HL-60 (cell line): ENCODE measurements around the gene CCDC57.

Source experiments
- DNase-seq, 2 experiments: peaks; one replicate each; pipeline ENCODE4 v3.0.0-alpha.2; 2010 to 2020; ENCODE audit warnings: low read depth in 1 of 2, low spot score in 1 of 2
- H3K27ac ChIP-seq: fragments of 250-450 bp; sonication (Bioruptor Pico); replicated peaks from 2 replicates; pipeline ENCODE4 v1.5.1; 2020; ENCODE audit warnings: mild to moderate bottlenecking, moderate library complexity
- H3K27me3 ChIP-seq: fragments of 250-450 bp; sonication (Bioruptor Pico); 2 replicates; pipeline ENCODE4 v1.5.1; 2021; ENCODE audit warnings: mild to moderate bottlenecking, moderate library complexity; ENCODE audit not compliant: insufficient read depth, poor library complexity, severe bottlenecking
- H3K4me3 ChIP-seq: replicated peaks from 2 replicates; pipeline ENCODE4 v1.5.1; 2011; ENCODE audit warnings: mild to moderate bottlenecking, control low read depth, low read length; ENCODE audit not compliant: insufficient read depth
- CTCF ChIP-seq: IDR thresholded peaks from one replicate; pipeline ENCODE4 v1.5.1; 2011; ENCODE audit warnings: low read length, control low read depth, inconsistent platforms; ENCODE audit not compliant: insufficient read depth
- GABPA ChIP-seq: IDR thresholded peaks from 2 replicates; pipeline ENCODE4 v1.6.1; 2012; ENCODE audit warnings: low read depth
- POLR2AphosphoS5 ChIP-seq: IDR thresholded peaks from 2 replicates; pipeline ENCODE4 v1.6.1; 2012; ENCODE audit warnings: low read depth
- REST ChIP-seq: IDR thresholded peaks from 2 replicates; pipeline ENCODE4 v1.6.1; 2012; ENCODE audit warnings: low read depth; ENCODE audit not compliant: insufficient replicate concordance
- SPI1 ChIP-seq: IDR thresholded peaks from 2 replicates; pipeline ENCODE4 v1.6.1; 2012; ENCODE audit warnings: low read depth, mild to moderate bottlenecking, borderline replicate concordance

The CCDC57 gene

GRCh38 chr17:82238472-82239201 lies 26.0 kb upstream of the CCDC57 start:
- DNase-seq = peak; percentile 72 to 97
- TF ChIP-seq GABPA = peak; percentile 40; the same call in 1 of the 2 replicates
- TF ChIP-seq SPI1 = no peak; the same call in 1 of the 2 replicates
- TF ChIP-seq REST = no peak
- no peak for TF ChIP-seq CTCF
- TF ChIP-seq POLR2AphosphoS5 = peak; percentile 70
- Histone ChIP-seq H3K27me3 (no peaks in the 10 kb centered on the region), H3K4me3 (peak overlapping the region; percentile 5; the same call in 1 of the 2 replicates), H3K27ac (peak overlapping the region; percentile 91)

- no peaks in the 10 kb centered on the region for H3K27me3 ChIP-seq
- peak; percentile 57 to 63 for DNase-seq
- peak overlapping the region; percentile 91 for H3K27ac ChIP-seq
- TF ChIP-seq REST = peak; percentile 24
- no peak for TF ChIP-seq SPI1
- peak overlapping the region; percentile 23 for H3K4me3 ChIP-seq
Observed at GRCh38 chr17:82237746-82238471, 25.3 kb upstream of the CCDC57 start.

- peak; percentile 68 to 75 for DNase-seq
- Histone ChIP-seq H3K27me3 (no peaks in the 10 kb centered on the region), H3K4me3 (peak overlapping the region; percentile 37), H3K27ac (peak overlapping the region; percentile 91)
- TF ChIP-seq CTCF (no peak), POLR2AphosphoS5 (peak; percentile 33; the same call in 1 of the 2 replicates), REST (no peak)
Observed at GRCh38 chr17:82237083-82237745, 24.6 kb upstream of the CCDC57 start.
